Measurements from ENCODE around the gene TSHZ1. TPM values are rescaled to one million over a fixed set of nuclear protein-coding genes. Genes with fewer than 3 reads are reported as not detected.

The TSHZ1 gene
- total and polyA plus RNA-seq, 5 donors from 2014 or later, result 1.1 to 16.4 (median 1.5) TPM

DNA sequence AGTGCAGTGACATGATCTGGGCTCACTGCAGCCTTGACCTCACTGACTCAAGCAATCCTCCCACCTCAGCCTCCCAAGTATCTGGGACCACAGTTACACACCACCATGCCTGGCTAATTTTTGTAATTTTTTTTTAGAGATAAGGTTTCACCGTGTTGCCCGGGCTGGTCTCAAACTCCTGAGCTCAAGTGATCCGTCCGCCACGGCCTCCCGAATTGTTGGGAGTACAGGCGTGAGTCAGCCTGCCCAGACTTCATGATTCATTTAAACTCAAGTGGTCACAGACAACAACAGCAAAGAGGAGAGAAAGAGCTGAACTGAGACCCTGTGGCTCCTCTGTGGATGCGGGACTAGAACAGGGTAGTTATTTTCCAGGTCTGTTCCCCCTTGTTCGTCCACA, 83.0 kb downstream of the TSHZ1 start:
- Mint-ChIP-seq H3K36me3 (peaks cover 3% of the 10 kb centered on the region), H3K4me1 (no peaks in the 10 kb centered on the region), H3K9me3 (no peaks in the 10 kb centered on the region), H3K4me3 (no peak overlapping the region), H3K27ac (no peak overlapping the region), H3K27me3 (no peaks in the 10 kb centered on the region)
- no peak for ATAC-seq (ENCODE audit: low read depth in 2 of 2)
- Histone ChIP-seq H3K27ac (ENCODE audit: insufficient read depth, low read length, poor library complexity, severe bottlenecking) (no peak overlapping the region), H3K36me3 (ENCODE audit: control insufficient read depth, insufficient read depth, low read length) (peaks cover 2% of the 10 kb centered on the region), H3K27me3 (ENCODE audit: control insufficient read depth, insufficient read depth, low read length) (no peaks in the 10 kb centered on the region), H3K9me3 (ENCODE audit: control insufficient read depth in 2 of 2, low read length in 2 of 2) (no peaks in the 10 kb centered on the region), H3K4me1 (ENCODE audit: control insufficient read depth, insufficient read depth, low read length, poor library complexity, severe bottlenecking) (no peaks in the 10 kb centered on the region), H3K4me3 (ENCODE audit: low read depth, low read length) (no peak overlapping the region)
- DNase-seq, result no peak

DNA sequence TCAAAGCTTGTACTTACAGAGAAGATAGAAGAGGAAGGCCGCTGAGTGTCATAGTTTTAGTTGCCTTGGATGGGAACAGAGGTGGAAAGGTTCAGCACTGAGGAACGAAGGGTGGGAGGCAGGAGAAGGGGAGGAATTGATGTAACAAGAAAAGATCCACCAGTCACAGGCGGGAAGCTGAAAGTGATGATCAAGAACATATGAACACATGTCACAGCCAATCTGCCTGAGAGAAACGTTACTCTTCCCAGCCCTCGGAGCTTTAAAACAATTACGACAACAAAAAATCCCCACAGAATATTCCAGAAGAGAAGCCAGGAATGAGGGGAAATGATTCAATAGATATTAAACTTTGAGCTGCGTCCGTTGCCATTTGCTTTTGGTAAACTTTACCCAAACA, 87.1 kb downstream of the TSHZ1 start:
- Mint-ChIP-seq H3K4me3 (no peak overlapping the region), H3K36me3 (no peaks in the 10 kb centered on the region), H3K9me3 (no peaks in the 10 kb centered on the region), H3K27ac (no peak overlapping the region), H3K4me1 (no peaks in the 10 kb centered on the region), H3K27me3 (no peaks in the 10 kb centered on the region)
- no peaks in the 10 kb centered on the region for H3K4me1 ChIP-seq (ENCODE audit: control insufficient read depth, insufficient read depth, low read length, poor library complexity, severe bottlenecking)
- H3K27me3 ChIP-seq (ENCODE audit: control insufficient read depth, insufficient read depth, low read length), result no peaks in the 10 kb centered on the region
- ATAC-seq (ENCODE audit: low read depth in 2 of 2) (no peak), DNase-seq (no peak)
- no peak overlapping the region for H3K4me3 ChIP-seq (ENCODE audit: low read depth, low read length)
- no peak overlapping the region for H3K27ac ChIP-seq (ENCODE audit: insufficient read depth, low read length, poor library complexity, severe bottlenecking)
- H3K9me3 ChIP-seq (ENCODE audit: control insufficient read depth in 2 of 2, low read length in 2 of 2), result no peaks in the 10 kb centered on the region
- no peaks in the 10 kb centered on the region for H3K36me3 ChIP-seq (ENCODE audit: control insufficient read depth, insufficient read depth, low read length)

DNA sequence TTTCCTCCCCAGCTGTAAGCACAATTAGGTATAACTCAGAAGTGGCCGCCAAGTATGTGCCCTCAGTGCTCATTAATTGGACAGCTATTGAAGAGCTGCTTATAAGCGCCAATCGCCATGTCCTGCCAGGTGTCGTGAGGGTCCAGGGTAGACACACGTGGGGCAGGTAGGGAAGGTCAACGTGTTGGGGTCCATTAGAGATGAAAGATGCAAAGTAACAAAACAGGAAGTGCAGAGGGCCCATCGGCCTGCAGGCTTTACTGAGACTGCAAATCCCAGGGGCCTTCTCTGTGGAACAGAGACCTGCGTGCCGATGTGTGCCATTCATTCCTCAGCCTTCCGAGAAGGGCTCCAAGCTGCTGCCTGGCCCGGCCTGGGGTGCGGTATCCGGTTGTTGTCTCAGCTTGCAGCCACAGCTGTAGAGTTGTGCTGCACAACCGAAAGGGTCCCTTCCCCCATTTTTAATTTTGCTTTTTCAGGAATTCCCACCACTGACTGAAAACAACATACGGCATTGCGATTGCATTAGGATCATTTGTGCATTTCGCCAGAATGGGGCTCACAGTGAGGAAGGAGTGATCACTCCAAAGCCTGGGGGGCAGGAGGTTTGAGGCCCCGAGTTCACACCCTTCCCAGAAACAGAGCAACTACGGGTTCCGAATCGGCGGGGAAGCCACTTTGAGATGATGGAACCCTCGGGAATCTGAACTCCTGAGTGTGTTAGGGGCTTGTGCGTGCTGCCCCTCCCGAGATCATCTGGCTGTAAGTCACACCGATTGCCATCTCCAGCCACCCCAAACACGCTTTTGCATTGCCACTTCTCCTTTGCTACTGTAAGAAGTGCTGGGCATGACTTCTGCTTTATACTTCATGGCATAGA, 94.3 kb downstream of the TSHZ1 start:
- no peak for DNase-seq
- no peak overlapping the region for H3K4me3 ChIP-seq (ENCODE audit: low read depth, low read length)
- H3K27ac ChIP-seq (ENCODE audit: insufficient read depth, low read length, poor library complexity, severe bottlenecking), result no peak overlapping the region
- Mint-ChIP-seq H3K27ac (no peak overlapping the region), H3K27me3 (peaks cover 8% of the 10 kb centered on the region), H3K9me3 (peaks cover 0 to 4% (median 0%) of the 10 kb centered on the region in 7 donors), H3K4me1 (no peaks in the 10 kb centered on the region), H3K36me3 (no peaks in the 10 kb centered on the region), H3K4me3 (peak overlapping the region in 1 of 4 donors; percentile 48)
- no peak for ATAC-seq (ENCODE audit: low read depth in 2 of 2)
- no peaks in the 10 kb centered on the region for H3K36me3 ChIP-seq (ENCODE audit: control insufficient read depth, insufficient read depth, low read length)
- H3K9me3 ChIP-seq (ENCODE audit: control insufficient read depth in 2 of 2, low read length in 2 of 2), result no peaks in the 10 kb centered on the region
- no peaks in the 10 kb centered on the region for H3K4me1 ChIP-seq (ENCODE audit: control insufficient read depth, insufficient read depth, low read length, poor library complexity, severe bottlenecking)
- no peaks in the 10 kb centered on the region for H3K27me3 ChIP-seq (ENCODE audit: control insufficient read depth, insufficient read depth, low read length)

DNA sequence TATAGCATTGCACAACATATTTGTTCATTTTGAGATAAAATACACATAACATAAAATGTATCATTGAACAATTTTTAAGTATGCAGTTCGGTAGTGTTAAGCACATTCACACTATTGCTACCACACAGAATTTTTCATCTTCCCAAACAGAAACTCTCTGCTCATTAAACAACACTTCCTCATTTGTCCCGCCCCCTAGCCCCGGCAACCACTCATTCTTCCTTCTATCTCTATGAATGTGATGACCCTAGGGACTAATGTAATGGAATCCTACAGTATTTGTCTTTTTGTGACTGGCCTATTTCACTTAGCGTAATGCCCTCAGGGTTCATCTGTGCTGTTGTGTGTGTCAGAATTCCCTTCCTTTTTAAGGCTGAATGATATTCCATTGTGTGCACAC, 95.4 kb downstream of the TSHZ1 start:
- ATAC-seq (ENCODE audit: low read depth in 2 of 2) (no peak), DNase-seq (no peak)
- Mint-ChIP-seq H3K36me3 (no peaks in the 10 kb centered on the region), H3K27ac (no peak overlapping the region), H3K27me3 (peaks cover 8% of the 10 kb centered on the region), H3K4me1 (no peaks in the 10 kb centered on the region), H3K4me3 (no peak overlapping the region), H3K9me3 (peaks cover 0 to 5% (median 0%) of the 10 kb centered on the region in 7 donors)
- Histone ChIP-seq H3K9me3 (ENCODE audit: control insufficient read depth in 2 of 2, low read length in 2 of 2) (no peaks in the 10 kb centered on the region), H3K27me3 (ENCODE audit: control insufficient read depth, insufficient read depth, low read length) (no peaks in the 10 kb centered on the region), H3K36me3 (ENCODE audit: control insufficient read depth, insufficient read depth, low read length) (no peaks in the 10 kb centered on the region), H3K27ac (ENCODE audit: insufficient read depth, low read length, poor library complexity, severe bottlenecking) (no peak overlapping the region), H3K4me3 (ENCODE audit: low read depth, low read length) (no peak overlapping the region), H3K4me1 (ENCODE audit: control insufficient read depth, insufficient read depth, low read length, poor library complexity, severe bottlenecking) (no peaks in the 10 kb centered on the region)

DNA sequence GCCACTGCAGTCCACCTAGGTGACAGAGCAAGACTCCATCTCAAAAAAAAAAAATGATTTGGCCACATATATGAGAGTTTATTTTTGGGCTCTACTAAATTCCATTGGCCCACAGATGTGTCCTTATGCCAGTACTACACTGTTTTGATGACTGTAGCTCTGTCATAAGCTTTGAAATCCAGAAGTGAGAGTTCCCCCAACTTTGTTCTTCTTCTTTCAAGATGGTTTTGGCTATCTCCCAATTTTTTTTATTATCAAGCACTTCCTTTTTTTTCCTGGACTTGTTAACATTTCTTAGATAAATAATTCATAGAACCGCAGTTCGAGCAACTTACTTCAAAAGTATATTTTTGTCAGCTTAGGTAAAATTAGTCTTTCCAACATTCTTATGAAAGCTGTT, 96.9 kb downstream of the TSHZ1 start:
- peaks cover 0 to 7% (median 3%) of the 10 kb centered on the region in 7 donors for H3K9me3 Mint-ChIP-seq

DNA sequence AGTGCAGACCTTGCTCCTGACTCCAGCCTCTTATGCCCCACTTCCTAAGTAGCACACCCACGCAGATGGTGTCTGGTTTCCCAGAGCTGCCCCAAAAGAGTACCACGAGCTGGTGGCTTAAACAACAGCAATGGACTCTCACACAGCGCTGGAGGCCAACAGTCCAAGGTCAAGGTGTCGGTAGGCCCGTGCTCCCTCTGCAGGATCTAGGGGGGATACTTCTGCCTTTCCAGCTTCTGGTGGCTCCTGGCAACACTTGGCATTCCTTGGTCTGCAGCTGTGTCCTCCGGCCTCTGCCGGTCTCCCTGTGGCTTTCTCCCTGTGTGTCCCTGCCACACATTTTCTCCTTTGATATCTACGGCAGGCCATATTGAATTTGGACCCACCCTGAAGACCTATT, 99.0 kb downstream of the TSHZ1 start:
- Histone ChIP-seq H3K4me3 (ENCODE audit: low read depth, low read length) (no peak overlapping the region), H3K36me3 (ENCODE audit: control insufficient read depth, insufficient read depth, low read length) (no peaks in the 10 kb centered on the region), H3K4me1 (ENCODE audit: control insufficient read depth, insufficient read depth, low read length, poor library complexity, severe bottlenecking) (no peaks in the 10 kb centered on the region), H3K27ac (ENCODE audit: insufficient read depth, low read length, poor library complexity, severe bottlenecking) (no peak overlapping the region), H3K9me3 (ENCODE audit: control insufficient read depth in 2 of 2, low read length in 2 of 2) (no peaks in the 10 kb centered on the region), H3K27me3 (ENCODE audit: control insufficient read depth, insufficient read depth, low read length) (no peaks in the 10 kb centered on the region)
- Mint-ChIP-seq H3K4me3 (no peak overlapping the region), H3K27ac (no peak overlapping the region), H3K9me3 (peaks cover 0 to 7% (median 3%) of the 10 kb centered on the region in 7 donors), H3K27me3 (peaks cover 8% of the 10 kb centered on the region), H3K36me3 (no peaks in the 10 kb centered on the region), H3K4me1 (no peaks in the 10 kb centered on the region)
- ATAC-seq (ENCODE audit: low read depth in 2 of 2) (no peak), DNase-seq (no peak)

More for the DNA sequence above, 96.9 kb downstream of the TSHZ1 start:
- Histone ChIP-seq H3K27me3 (ENCODE audit: control insufficient read depth, insufficient read depth, low read length) (no peaks in the 10 kb centered on the region), H3K36me3 (ENCODE audit: control insufficient read depth, insufficient read depth, low read length) (no peaks in the 10 kb centered on the region), H3K9me3 (ENCODE audit: control insufficient read depth in 2 of 2, low read length in 2 of 2) (no peaks in the 10 kb centered on the region), H3K27ac (ENCODE audit: insufficient read depth, low read length, poor library complexity, severe bottlenecking) (no peak overlapping the region), H3K4me3 (ENCODE audit: low read depth, low read length) (no peak overlapping the region), H3K4me1 (ENCODE audit: control insufficient read depth, insufficient read depth, low read length, poor library complexity, severe bottlenecking) (no peaks in the 10 kb centered on the region)
- no peaks in the 10 kb centered on the region for H3K36me3 Mint-ChIP-seq
- H3K4me3 Mint-ChIP-seq, result no peak overlapping the region
- H3K4me1 Mint-ChIP-seq, result no peaks in the 10 kb centered on the region
- peaks cover 8% of the 10 kb centered on the region for H3K27me3 Mint-ChIP-seq
- ATAC-seq (ENCODE audit: low read depth in 2 of 2), result no peak
- H3K27ac Mint-ChIP-seq, result no peak overlapping the region
- DNase-seq, result no peak

DNA sequence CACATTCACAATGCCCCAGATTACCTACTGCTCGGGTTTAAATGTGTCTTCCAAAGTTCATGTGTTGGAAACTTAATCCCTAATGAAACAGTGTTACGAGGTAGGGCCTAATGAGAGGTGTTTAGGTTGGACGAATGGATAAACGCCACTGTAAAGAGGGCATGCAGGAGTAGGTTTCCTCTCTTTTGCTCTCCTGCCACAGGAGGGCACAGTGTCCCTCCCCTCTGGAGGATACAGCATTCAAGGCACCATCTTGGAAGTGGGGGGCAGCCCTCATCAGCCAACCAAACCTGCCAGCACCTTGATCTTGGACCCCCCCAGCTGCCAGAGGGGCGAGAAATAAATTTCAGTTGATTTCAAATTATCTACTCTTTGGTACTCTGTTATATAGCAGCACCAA, 103.5 kb downstream of the TSHZ1 start:
- peaks cover 0 to 5% (median 3%) of the 10 kb centered on the region in 7 donors for H3K9me3 Mint-ChIP-seq
- H3K27ac Mint-ChIP-seq, result no peak overlapping the region
- no peaks in the 10 kb centered on the region for H3K27me3 ChIP-seq (ENCODE audit: control insufficient read depth, insufficient read depth, low read length)
- no peaks in the 10 kb centered on the region for H3K4me1 ChIP-seq (ENCODE audit: control insufficient read depth, insufficient read depth, low read length, poor library complexity, severe bottlenecking)
- H3K27me3 Mint-ChIP-seq, result peaks cover 12% of the 10 kb centered on the region
- no peak for DNase-seq
- H3K4me3 Mint-ChIP-seq, result no peak overlapping the region
- no peaks in the 10 kb centered on the region for H3K36me3 ChIP-seq (ENCODE audit: control insufficient read depth, insufficient read depth, low read length)
- H3K27ac ChIP-seq (ENCODE audit: insufficient read depth, low read length, poor library complexity, severe bottlenecking), result no peak overlapping the region
- no peaks in the 10 kb centered on the region for H3K9me3 ChIP-seq (ENCODE audit: control insufficient read depth in 2 of 2, low read length in 2 of 2)
- H3K4me3 ChIP-seq (ENCODE audit: low read depth, low read length), result no peak overlapping the region
- H3K36me3 Mint-ChIP-seq, result no peaks in the 10 kb centered on the region
- ATAC-seq (ENCODE audit: low read depth in 2 of 2), result no peak
- H3K4me1 Mint-ChIP-seq, result no peaks in the 10 kb centered on the region

DNA sequence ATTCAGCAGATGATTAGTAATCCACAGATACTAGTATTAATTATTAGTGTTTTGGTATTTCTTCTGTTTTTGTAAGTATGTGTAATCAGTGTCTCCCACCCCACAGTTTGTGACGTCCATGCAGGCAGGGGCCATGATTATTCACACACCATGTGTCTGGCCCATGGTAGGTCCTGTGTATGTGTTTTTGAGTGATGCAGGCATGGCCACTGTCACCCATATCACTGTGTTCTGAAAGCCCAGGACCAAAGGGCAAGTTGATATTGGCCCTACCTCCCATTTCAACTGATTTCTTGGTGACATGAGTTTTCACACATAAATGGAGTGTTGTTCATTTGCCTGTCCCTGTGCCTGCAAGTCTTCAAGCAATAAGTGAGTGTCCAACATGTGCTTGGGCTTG, 104.0 kb downstream of the TSHZ1 start:
- DNase-seq (no peak), ATAC-seq (ENCODE audit: low read depth in 2 of 2) (no peak)
- no peak overlapping the region for H3K4me3 Mint-ChIP-seq
- no peak overlapping the region for H3K4me3 ChIP-seq (ENCODE audit: low read depth, low read length)
- H3K27me3 Mint-ChIP-seq, result peaks cover 7% of the 10 kb centered on the region
- H3K27ac ChIP-seq (ENCODE audit: insufficient read depth, low read length, poor library complexity, severe bottlenecking), result no peak overlapping the region
- no peak overlapping the region for H3K27ac Mint-ChIP-seq
- H3K9me3 Mint-ChIP-seq, result peaks cover 0 to 4% (median 3%) of the 10 kb centered on the region in 7 donors
- no peaks in the 10 kb centered on the region for H3K4me1 ChIP-seq (ENCODE audit: control insufficient read depth, insufficient read depth, low read length, poor library complexity, severe bottlenecking)
- H3K27me3 ChIP-seq (ENCODE audit: control insufficient read depth, insufficient read depth, low read length), result no peaks in the 10 kb centered on the region
- no peaks in the 10 kb centered on the region for H3K36me3 ChIP-seq (ENCODE audit: control insufficient read depth, insufficient read depth, low read length)
- no peaks in the 10 kb centered on the region for H3K36me3 Mint-ChIP-seq
- H3K9me3 ChIP-seq (ENCODE audit: control insufficient read depth in 2 of 2, low read length in 2 of 2), result no peaks in the 10 kb centered on the region
- no peaks in the 10 kb centered on the region for H3K4me1 Mint-ChIP-seq

Measured in CD4-positive, CD25-positive, alpha-beta regulatory T cell (primary cell).